Cardiac muscle cell (in vitro differentiated cells and primary cell): Measurements from ENCODE around the gene ZNF566. TPM values are rescaled to one million over a fixed set of nuclear protein-coding genes. Genes with fewer than 3 reads are reported as not detected.
A peak's percentile ranks its signal among the peaks of the same experiment; 100 is the strongest.

Experiments used
- DNase-seq, 2 donors: peaks; one replicate each; pipeline versions ENCODE4 v3.0.0 to v3.0.0-alpha.2; 2010 to 2017; ENCODE audit warnings: low read depth in 1 of 2, low spot score in 1 of 2
- H3K27ac ChIP-seq: fragments of 200-600 bp; sonication (generic); 2 replicates; pipeline ENCODE4 v1.5.1; 2016
- H3K27me3 ChIP-seq: fragments of 200-600 bp; sonication (generic); 2 replicates; pipeline ENCODE4 v1.6.0; 2016; ENCODE audit warnings: control low read depth
- H3K36me3 ChIP-seq: fragments of 200-600 bp; sonication (generic); 2 replicates; pipeline ENCODE4 v1.5.1; 2016; ENCODE audit warnings: control low read depth
- H3K4me1 ChIP-seq: fragments of 200-600 bp; sonication (generic); 2 replicates; pipeline ENCODE4 v1.8.1; 2017; ENCODE audit warnings: low read depth, mild to moderate bottlenecking, mixed run types
- H3K4me3 ChIP-seq: fragments of 200-600 bp; sonication (generic); 2 replicates; pipeline ENCODE4 v1.5.1; 2016; ENCODE audit warnings: mild to moderate bottlenecking
- H3K9me3 ChIP-seq: fragments of 200-600 bp; sonication (generic); 2 replicates; pipeline ENCODE4 v1.5.1; 2017; ENCODE audit warnings: low read depth, mild to moderate bottlenecking, control low read depth
- CTCF ChIP-seq: IDR thresholded peaks from 2 replicates; pipeline ENCODE4 v1.5.1; 2012; ENCODE audit warnings: low read depth, mild to moderate bottlenecking, low read length
- polyA plus RNA-seq: library from polyadenylated mRNA; unstranded; fragments of >200 nt; fragmentation: Nextera tagmentation; extraction: Ambion mirVana; gene quantifications from 2 replicates; pipeline ENCODE4 v1.2.1, GENCODE V29; 2016
- total RNA-seq: library from RNA; depleted of rRNA; stranded (reverse); fragments of >200 nt; gene quantifications from 2 replicates; pipeline ENCODE4 v1.2.3, GENCODE V29; 2016

The ZNF566 gene
- total and polyA plus RNA-seq, 2 experiments from 2014 or later, result 5.2 to 8.6 TPM

- H3K27ac ChIP-seq, result no peak overlapping the region
Observed at GRCh38 chr19:36526581-36526980, 37.2 kb upstream of the ZNF566 start.

GRCh38 chr19:36524617-36525016, 35.3 kb upstream of the ZNF566 start:
- H3K36me3 ChIP-seq, result peaks cover 4% of the 10 kb centered on the region
- DNase-seq, result no peak
- peaks cover 3% of the 10 kb centered on the region for H3K4me1 ChIP-seq
- TF ChIP-seq CTCF, result no peak
- no peak overlapping the region for H3K27ac ChIP-seq
- H3K27me3 ChIP-seq, result no peaks in the 10 kb centered on the region
- no peaks in the 10 kb centered on the region for H3K9me3 ChIP-seq
- no peak overlapping the region for H3K4me3 ChIP-seq

More at GRCh38 chr19:36526581-36526980, 37.2 kb upstream of the ZNF566 start:
- peaks cover 3% of the 10 kb centered on the region for H3K36me3 ChIP-seq
- no peaks in the 10 kb centered on the region for H3K9me3 ChIP-seq
- peak overlapping the region; percentile 75 for H3K4me3 ChIP-seq
- H3K27me3 ChIP-seq, result no peaks in the 10 kb centered on the region
- no peak for DNase-seq
- TF ChIP-seq CTCF, result no peak
- H3K4me1 ChIP-seq, result peaks cover 4% of the 10 kb centered on the region

- H3K27ac ChIP-seq, result no peak overlapping the region
- no peaks in the 10 kb centered on the region for H3K27me3 ChIP-seq
- H3K9me3 ChIP-seq, result peaks cover 10% of the 10 kb centered on the region
- H3K36me3 ChIP-seq, result peaks cover 47% of the 10 kb centered on the region
- DNase-seq, result no peak
- H3K4me3 ChIP-seq, result no peak overlapping the region
- TF ChIP-seq CTCF, result no peak
- H3K4me1 ChIP-seq, result no peaks in the 10 kb centered on the region
Observed at GRCh38 chr19:36514012-36514612, 24.8 kb upstream of the ZNF566 start.

- no peak for DNase-seq
- Histone ChIP-seq H3K27me3 (no peaks in the 10 kb centered on the region), H3K36me3 (peaks cover 1% of the 10 kb centered on the region), H3K4me1 (no peaks in the 10 kb centered on the region), H3K27ac (no peak overlapping the region), H3K9me3 (no peaks in the 10 kb centered on the region), H3K4me3 (no peak overlapping the region)
- TF ChIP-seq CTCF, result no peak
Observed at GRCh38 chr19:36508325-36508724, 19.0 kb upstream of the ZNF566 start.

- no peaks in the 10 kb centered on the region for H3K36me3 ChIP-seq
- no peak overlapping the region for H3K27ac ChIP-seq
- no peak for DNase-seq
- no peaks in the 10 kb centered on the region for H3K4me1 ChIP-seq
- H3K4me3 ChIP-seq, result no peak overlapping the region
- no peaks in the 10 kb centered on the region for H3K9me3 ChIP-seq
- no peaks in the 10 kb centered on the region for H3K27me3 ChIP-seq
- no peak for TF ChIP-seq CTCF
Observed at GRCh38 chr19:36501973-36502372, 12.6 kb upstream of the ZNF566 start.

- Histone ChIP-seq H3K27ac (no peak overlapping the region), H3K27me3 (no peaks in the 10 kb centered on the region), H3K9me3 (no peaks in the 10 kb centered on the region), H3K4me3 (no peak overlapping the region), H3K4me1 (no peaks in the 10 kb centered on the region), H3K36me3 (no peaks in the 10 kb centered on the region)
- no peak for TF ChIP-seq CTCF
- no peak for DNase-seq
Observed at GRCh38 chr19:36497001-36497400, 7.6 kb upstream of the ZNF566 start.
